ENCODE results near the gene ZRANB2.
A peak's percentile ranks its signal among the peaks of the same experiment; 100 is the strongest.

Gene ZRANB2

DNA sequence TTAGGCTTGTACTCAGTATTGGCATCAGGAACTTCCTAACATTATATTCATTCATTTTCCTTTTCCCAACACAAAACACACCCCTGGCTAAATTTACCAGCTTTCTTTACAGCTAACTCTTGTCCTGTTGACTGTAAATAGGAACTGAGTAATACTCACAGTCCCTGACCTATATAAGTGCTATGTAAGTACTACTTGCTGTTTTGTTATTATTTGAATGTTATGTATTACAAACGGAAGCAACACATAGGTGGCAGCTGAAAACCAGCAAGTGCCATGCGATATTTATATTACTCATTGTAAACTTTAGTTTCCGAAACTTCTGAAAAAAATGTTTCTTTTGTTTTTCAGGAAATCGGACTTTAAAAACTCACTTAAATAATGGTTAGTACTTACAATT is 54.7 kb downstream of the ZRANB2 start:
- no peak for DNase-seq

DNA sequence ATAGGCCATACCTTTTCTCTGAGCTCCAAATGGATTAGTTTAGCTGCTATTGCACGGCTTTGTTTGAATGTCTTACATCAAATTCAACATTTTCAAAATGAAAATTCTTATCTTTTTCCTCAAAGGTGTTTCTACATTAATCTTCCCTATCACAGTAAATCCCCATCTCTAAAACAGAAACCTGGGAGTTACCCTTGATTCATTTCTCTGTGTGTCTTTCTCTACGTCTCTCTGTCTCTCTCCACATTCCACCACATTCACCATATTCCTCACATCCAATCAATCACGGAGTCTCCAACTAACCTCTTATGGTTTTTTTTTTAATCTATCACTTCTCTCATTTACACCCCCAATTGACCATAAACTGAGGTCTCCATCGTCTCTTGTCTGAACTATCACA is 57.3 kb downstream of the ZRANB2 start:
- no peak for DNase-seq

- DNase-seq, result peak; percentile 14
Observed at GRCh38 chr1:71019233-71019969, 61.4 kb downstream of the ZRANB2 start.

- DNase-seq, result no peak
Observed at GRCh38 chr1:71018791-71019190, 62.0 kb downstream of the ZRANB2 start.

DNA sequence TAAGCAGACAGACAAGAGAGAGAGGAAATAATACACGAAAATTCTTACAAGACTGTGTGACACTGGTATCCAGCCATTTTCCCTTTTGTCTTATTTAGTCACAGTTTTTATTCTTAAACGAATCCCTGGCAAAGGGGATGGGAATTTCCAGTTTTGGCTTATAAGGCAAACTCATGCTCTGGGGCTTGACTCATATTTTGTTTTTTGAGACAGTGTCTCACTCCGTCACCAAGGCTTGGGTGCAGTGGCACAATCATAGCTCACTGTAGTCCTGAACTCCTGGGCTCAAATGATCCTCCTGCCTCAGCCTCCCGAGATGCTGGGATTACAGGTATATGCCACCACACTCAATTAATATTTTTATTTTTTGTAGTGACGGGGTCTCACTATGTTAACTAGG is 65.1 kb downstream of the ZRANB2 start:
- DNase-seq, result no peak

- no peak for DNase-seq
Observed at GRCh38 chr1:71014178-71014579, 66.7 kb downstream of the ZRANB2 start.
